SKM-1 treated with dmso at 0.1 percent for 144 hours (cell line): Measurements from ENCODE around the gene RNF26.

Source experiments
- DNase-seq: peaks from one replicate; lab custom pipeline; 2025; ENCODE audit not compliant: unreplicated experiment; lab: John Stamatoyannopoulos, UW

RNF26 gene

GRCh38 chr11:119315131-119316015, 19.0 kb upstream of the RNF26 start:
- no peak for DNase-seq

- DNase-seq = no peak
Observed at GRCh38 chr11:119316016-119316728, 18.2 kb upstream of the RNF26 start.

GRCh38 chr11:119316729-119317591, 17.4 kb upstream of the RNF26 start, which contains the start of gene MCAM:
Gene MCAM, minus strand, starts transcription at chr11:119317130. Its CDS starts 29 bp downstream, at chr11:119317101.
- DNase-seq = no peak

GRCh38 chr11:119317592-119318239, 16.6 kb upstream of the RNF26 start:
- DNase-seq = no peak

GRCh38 chr11:119318240-119319135, 15.8 kb upstream of the RNF26 start:
- DNase-seq = no peak

- no peak for DNase-seq
Observed at GRCh38 chr11:119319136-119319699, 15.1 kb upstream of the RNF26 start.

GRCh38 chr11:119319700-119320239, 14.6 kb upstream of the RNF26 start:
- no peak for DNase-seq

GRCh38 chr11:119320240-119320775, 14.0 kb upstream of the RNF26 start:
- DNase-seq = no peak

- no peak for DNase-seq
Observed at GRCh38 chr11:119320776-119321524, 13.4 kb upstream of the RNF26 start.

GRCh38 chr11:119322360-119322739, 12.0 kb upstream of the RNF26 start:
- DNase-seq = peak; percentile 8

GRCh38 chr11:119322921-119323531, 11.3 kb upstream of the RNF26 start:
- no peak for DNase-seq

- peak; percentile 45 for DNase-seq
Observed at GRCh38 chr11:119323532-119324033, 10.7 kb upstream of the RNF26 start.

GRCh38 chr11:119324189-119324588, 10.1 kb upstream of the RNF26 start:
- no peak for DNase-seq

GRCh38 chr11:119329320-119329719, 5.0 kb upstream of the RNF26 start:
- no peak for DNase-seq

- DNase-seq = no peak
Observed at GRCh38 chr11:119330237-119330636, 4.1 kb upstream of the RNF26 start.

GRCh38 chr11:119332111-119332765, 2.1 kb upstream of the RNF26 start:
- DNase-seq = no peak

GRCh38 chr11:119335091-119335654, 846 bp downstream of the RNF26 start:
- no peak for DNase-seq
